Mammary epithelial cell (primary cell): ENCODE results near the gene HK2.

ENCODE experiments used
- CTCF ChIP-seq, 2 donors: IDR thresholded peaks in 1 of 2; conservative IDR thresholded peaks in 1 of 2; 2 replicates each; pipeline ENCODE4 v1.5.1; 2011 to 2012; ENCODE audit warnings: inconsistent platforms in 2 of 2, low read length in 2 of 2, mild to moderate bottlenecking in 2 of 2, control low read depth in 1 of 2, low read depth in 1 of 2; ENCODE audit not compliant: insufficient read depth in 1 of 2; ENCODE audit errors: extremely low read depth in 1 of 2
- EZH2 ChIP-seq: IDR thresholded peaks from 2 replicates; pipeline ENCODE4 v1.6.1; 2012; ENCODE audit warnings: low read length, inconsistent platforms, borderline replicate concordance

DNA sequence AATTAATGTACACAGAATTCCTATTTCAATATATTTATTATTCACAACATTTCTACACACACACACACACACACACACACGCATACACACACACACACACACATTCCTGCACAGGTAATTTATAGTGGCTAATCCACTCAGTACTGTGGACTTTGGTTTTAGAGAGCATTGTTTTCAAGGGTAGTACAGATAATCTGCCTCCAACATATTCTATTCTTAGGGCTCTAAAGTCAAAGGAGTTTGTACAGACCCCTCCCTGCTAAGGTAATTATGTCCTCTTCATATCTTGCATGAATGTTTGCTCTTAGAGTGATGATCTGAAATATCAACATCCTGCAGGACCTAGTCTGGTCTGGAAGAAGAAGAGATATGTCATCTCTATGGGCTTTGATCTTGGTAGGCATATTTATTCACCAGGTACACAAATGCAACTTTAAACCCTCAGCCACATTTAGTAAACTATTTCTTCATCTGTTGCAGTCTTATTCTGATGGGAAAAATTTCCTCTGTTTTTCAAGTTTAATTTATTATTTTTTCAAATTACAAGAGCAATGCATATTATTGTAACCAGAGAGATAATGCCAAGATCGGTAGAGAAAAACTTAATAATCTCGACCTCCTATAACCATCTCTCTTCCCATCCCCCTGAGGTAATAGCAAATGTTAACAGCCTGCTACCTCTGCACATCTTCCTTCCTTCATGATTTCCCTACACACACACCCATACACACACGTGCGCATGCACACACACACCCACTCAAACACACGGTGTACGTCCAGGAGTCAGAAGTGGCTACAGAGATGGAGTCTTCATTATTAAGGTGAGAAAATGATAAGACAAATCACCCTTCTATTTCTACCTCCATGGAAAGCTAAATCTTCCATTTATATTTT lies 106.2 kb downstream of the HK2 start:
- TF ChIP-seq CTCF (conservative IDR thresholded peaks at IDR 0.05 in 1 of 2, IDR thresholded peaks at IDR 0.05 in 1 of 2; ENCODE audit: extremely low read depth in 1 of 2, insufficient read depth in 1 of 2, low read depth in 1 of 2, low read length in 2 of 2) (no peak), EZH2 (no peak)
